Transverse colon (tissue), 4 donors: ENCODE results near the gene ABCA12.

ENCODE experiments used
- EP300 ChIP-seq: sonication (generic); formaldehyde crosslinking; IDR thresholded peaks from one replicate; pipeline ENCODE4 v1.6.1; 2017; ENCODE audit warnings: antibody characterized with exemption, low read depth
- POLR2A ChIP-seq: fragments of 450-650 bp; IDR thresholded peaks from one replicate; pipeline ENCODE4 v1.6.1; 2016; ENCODE audit warnings: antibody characterized with exemption, mild to moderate bottlenecking, moderate library complexity
- POLR2AphosphoS5 ChIP-seq, 3 donors: sonication (generic); formaldehyde crosslinking; IDR thresholded peaks; one replicate each; pipeline ENCODE4 v1.6.1; 2016; ENCODE audit warnings: antibody characterized with exemption in 3 of 3
- TF ChIP-seq, protein P1 (sequence below), 5 experiments: fragments of 200-600 bp in 3 of 5; fragments of 450-650 bp in 2 of 5; sonication (generic) in 3 of 5; IDR thresholded peaks; 1 replicate in 2 of 5; 2 replicates in 3 of 5; pipeline ENCODE4 v1.5.1; 2016 to 2017; ENCODE audit warnings: antibody characterized with exemption in 5 of 5, inconsistent platforms in 3 of 5, mild to moderate bottlenecking in 2 of 5, moderate library complexity in 1 of 5

DNA sequence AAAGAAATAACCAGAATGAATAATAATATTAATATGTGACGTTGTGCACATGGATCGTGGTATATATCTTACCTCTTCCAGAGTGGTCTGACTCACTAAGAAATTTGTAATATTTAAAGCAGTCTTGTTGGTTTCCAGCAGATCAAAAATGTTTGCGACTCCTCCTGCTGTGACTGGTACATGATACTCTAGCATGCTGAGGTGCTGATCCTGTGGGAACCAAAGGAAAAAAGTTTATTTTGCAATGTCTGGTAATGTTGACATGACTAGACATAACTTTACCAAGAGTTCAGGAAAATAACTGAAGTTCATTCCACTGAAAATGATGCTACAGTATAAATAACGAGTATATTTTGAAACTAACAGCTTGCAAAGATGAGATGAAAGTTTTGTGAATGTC is 204.4 kb downstream of the ABCA12 start:
- TF ChIP-seq, protein P1, sequence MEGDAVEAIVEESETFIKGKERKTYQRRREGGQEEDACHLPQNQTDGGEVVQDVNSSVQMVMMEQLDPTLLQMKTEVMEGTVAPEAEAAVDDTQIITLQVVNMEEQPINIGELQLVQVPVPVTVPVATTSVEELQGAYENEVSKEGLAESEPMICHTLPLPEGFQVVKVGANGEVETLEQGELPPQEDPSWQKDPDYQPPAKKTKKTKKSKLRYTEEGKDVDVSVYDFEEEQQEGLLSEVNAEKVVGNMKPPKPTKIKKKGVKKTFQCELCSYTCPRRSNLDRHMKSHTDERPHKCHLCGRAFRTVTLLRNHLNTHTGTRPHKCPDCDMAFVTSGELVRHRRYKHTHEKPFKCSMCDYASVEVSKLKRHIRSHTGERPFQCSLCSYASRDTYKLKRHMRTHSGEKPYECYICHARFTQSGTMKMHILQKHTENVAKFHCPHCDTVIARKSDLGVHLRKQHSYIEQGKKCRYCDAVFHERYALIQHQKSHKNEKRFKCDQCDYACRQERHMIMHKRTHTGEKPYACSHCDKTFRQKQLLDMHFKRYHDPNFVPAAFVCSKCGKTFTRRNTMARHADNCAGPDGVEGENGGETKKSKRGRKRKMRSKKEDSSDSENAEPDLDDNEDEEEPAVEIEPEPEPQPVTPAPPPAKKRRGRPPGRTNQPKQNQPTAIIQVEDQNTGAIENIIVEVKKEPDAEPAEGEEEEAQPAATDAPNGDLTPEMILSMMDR (IDR thresholded peaks at IDR 0.05), result no peak
- TF ChIP-seq POLR2AphosphoS5 (IDR thresholded peaks at IDR 0.05) (no peak), POLR2A (no peak), EP300 (no peak)
